ENCODE data around the gene MTG2.
A peak's percentile ranks its signal among the peaks of the same experiment; 100 is the strongest.
"Not testable (repeated sequence)": the region's sequence is repeated elsewhere in the genome, so short reads cannot be mapped to it uniquely, and the experiment has no call there.

The MTG2 gene

DNA sequence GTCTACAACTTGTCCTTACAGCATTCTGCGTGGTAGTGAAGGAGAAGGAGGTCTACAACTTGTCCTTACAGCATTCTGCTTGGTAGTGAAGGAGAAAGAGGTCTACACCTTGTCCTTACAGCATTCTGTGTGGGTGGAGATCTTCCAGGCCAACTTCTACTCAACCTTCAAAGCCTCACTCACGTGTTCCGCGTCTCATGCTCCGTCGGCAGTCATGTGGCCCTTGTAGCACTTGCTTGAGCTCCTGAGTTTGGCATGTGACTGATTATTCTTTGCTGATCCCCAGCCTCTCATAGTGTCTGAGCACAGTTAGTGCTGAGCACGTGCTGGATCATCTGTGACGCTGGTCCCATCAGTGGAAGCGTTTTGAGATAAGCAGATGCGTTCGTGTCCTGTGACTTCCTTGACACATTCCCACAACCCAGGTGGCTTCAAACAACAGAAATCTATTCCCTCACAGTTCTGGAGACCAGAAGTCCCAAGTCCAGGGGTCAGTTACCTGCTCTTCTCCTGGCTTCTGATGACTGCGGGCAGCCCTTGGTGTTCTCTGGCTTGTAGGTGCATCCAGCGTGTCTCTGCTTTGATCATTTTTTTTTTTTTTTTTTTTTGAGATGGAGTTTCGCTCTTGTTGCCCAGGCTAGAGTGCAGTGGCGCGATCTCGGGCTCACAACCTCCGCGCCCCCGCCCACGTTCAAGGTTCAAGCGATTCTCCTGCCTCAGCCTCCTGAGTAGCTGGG is 36.6 kb upstream of the MTG2 start:
- DNase-seq, result no peak

DNA sequence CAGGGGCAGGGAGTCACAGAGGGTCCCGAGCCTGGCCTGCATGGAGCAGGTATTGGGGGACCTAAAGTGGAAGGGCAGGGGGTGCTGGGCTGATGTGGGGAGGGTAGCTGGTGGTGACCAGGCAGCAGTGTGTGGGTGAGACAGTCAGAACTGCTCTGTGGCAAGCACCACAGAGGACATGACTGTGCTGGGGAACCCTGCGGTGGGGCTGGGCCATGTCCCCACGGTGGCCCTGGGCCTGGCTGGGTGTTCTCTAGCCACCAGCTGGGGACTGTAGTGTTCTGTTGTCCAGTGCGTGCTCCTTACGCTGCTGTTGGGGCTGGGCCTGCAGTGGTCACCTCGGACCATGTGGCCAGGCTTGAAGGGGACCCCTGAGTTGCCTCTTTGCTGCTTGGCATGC is 35.7 kb upstream of the MTG2 start:
- DNase-seq, result no peak

DNA sequence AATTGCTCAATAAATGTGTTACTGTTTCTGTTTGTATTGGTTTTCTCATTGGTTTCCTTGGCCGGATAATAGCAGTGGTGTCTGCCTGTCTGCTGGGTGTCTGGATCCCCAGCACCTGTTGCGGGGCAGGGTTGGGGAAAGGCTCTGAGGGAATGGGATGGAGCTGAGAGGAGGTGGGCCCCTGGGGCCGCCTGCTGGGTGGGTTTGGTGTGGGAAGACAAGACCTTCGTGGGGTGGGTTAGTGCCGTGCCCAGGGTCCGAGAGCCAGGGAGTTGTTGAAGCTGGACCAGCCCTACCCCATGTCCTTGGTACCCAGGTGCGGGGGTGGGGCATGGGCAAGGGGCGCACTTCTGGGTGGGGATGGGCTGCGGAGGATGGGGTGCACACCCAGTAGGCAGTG is 35.3 kb upstream of the MTG2 start:
- no peak for DNase-seq

DNA sequence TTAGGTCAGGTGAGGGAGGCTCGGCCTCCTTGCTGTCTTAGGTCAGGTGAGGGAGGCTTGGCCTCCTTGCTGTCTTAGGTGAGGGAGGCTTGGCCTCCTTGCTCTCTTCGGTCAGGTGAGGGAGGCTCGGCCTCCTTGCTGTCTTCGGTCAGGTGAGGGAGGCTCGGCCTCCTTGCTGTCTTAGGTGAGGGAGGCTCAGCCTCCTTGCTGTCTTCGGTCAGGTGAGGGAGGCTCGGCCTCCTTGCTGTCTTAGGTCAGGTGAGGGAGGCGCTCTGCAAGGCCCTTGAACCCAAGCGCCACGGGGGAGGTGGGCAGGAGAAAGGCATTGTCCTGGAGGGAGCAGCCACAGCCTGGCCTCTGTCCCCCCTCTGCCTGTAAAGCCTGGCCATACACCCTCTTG is 34.4 kb upstream of the MTG2 start:
- DNase-seq, result not testable (repeated sequence)

DNA sequence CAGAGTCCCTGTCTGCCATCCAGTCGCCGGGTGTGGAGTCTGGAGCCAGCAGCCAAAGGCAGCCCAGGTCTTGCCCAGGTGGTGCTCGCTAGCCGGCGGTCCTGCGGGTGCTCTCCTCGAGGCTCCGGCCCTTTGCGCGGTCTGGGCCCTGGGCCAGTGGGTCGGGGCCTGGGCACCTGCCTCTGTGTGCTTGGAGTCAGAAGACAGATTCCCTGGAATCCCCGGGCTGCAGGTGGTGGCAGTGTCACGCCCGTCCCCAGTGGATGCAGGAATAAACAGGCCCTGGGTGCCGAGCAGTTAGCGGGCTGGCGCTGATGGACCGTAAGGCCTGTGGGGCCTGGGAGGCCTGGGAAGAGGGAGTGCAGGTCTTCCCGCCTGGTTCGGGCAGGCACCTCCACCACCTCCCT is 33.9 kb upstream of the MTG2 start:
- DNase-seq, result no peak

DNA sequence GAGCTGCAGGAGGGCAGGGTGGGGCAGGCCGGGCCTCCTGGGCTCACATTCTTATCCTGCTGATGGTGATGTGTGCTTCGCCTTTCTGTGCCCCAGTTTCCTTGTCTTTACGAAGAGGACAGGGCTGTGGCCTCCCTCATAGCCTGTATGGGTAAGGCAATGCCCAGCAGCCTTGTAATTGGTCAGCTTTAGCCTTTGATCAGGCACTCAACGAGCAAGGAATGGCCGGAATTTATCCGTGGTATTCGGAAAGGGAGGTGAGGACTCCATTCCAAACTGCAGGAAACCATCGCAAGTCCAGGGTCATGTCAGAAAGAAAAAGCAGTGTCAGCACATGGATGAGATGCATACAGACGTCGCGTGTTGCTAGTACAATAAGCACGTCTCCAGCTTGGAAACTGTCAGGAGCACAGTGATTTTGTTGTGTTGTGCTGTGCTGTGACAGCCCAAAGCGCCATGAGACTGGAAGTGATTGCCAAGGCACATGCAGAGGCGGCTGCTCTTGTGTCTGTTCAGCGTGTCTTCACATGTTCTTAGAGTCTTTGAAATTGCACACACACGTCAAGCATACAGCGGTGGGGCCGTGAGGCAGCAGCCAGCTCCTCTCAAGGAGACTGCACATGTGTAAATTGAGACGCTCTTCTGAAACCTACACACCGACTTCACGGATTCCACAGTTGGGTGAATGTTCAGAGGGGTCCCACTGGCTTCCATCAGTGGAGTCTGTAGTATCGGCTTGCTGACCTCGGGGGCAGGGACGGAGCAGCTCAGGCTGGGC is 33.1 kb upstream of the MTG2 start:
- DNase-seq, result no peak

DNA sequence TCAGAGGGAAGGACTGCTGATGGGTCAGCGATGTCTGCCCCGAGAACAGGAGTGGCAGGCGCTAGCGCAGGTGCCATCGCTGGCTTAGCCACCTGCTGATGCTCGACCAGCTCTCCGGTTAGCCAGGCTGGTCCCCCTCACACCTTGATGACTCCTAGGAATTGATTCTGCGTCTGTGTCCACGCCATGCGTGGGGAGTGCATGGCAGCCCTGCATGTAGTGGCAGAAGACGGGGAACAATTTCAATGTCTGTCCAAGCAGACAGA is 32.6 kb upstream of the MTG2 start:
- no peak for DNase-seq

DNA sequence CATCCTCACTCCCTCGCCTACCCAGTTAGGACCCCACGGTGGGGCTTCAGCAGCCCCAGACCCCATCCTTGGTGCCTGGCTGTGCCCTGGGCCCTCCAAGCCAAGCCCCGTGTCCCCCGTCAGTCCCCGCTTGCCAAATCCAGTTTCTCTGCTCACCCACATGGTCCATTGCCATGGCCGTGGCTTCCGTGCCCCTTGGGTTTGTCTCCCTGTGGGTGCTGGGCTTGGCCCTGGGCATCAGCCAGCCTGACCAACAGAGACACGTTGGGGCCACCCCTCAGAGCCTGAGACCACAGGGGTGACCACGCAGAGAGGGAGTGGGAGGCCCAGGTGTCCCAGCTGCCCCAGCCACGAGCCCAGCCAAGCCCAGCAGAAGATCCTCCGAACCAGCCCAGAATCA is 31.6 kb upstream of the MTG2 start:
- no peak for DNase-seq

DNA sequence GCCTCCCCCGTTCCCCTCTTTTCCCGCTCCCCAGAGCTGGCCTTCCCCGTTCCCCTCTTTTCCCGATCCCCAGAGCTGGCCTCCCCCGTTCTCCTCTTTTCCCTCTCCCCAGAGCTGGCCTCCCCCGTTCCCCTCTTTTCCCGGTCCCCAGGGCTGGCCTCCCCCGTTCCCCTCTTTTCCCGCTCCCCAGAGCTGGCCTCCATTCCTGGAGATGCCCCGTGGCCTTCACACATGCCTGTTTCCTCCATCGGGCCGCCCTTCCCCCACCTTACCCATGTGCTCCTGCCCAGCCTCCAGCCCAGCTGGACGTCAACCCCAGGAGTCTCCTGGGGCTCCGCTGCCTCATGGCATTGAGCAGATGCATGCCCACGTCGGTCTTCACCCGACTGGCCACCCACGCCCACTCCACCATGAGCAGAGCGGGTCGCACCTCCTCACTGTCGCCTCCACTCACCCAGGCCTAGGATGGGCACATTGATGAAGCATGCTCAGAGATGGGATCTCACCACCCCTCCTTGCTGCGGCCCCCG is 30.9 kb upstream of the MTG2 start:
- DNase-seq, result no peak

DNA sequence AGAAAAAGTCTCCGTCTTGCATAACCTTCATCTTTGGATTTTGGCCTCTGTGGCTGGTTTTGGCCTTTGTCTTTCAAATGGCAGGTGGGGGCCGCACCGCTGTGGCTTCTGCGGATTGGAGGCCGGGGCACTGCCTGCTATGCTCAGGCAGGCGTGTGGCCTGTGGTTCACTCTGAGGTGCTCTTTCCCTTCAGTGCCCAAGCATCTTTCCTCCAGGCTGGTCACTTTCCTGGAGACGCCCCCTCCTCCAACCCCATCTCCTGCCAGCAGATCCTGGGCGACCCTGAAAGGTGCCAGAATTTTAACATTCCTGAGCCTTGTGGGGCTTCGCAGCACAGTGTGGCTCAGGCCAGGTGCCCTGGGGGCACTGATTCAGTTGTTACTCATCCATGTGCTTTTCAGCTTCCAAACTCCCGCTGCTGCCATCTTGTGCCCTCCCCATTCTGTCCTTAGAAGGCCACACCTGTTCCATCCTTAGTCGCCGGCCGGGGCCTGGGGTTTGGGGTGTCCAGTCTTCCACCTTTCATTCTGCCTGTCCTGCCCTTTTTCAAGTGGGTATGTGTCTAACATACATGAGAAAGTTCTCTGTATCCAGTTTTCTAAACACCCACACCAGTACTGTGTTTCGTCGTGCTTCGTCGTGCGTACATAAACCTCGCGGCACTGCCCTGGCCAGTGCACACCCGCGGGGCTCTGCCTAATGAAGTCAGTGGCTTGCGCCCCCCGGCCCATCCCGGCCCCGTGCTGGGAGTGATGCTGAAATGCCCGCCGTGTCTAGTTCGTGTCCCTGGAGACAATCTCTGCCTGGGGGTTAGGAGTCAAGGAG is 27.2 kb upstream of the MTG2 start:
- no peak for DNase-seq

DNA sequence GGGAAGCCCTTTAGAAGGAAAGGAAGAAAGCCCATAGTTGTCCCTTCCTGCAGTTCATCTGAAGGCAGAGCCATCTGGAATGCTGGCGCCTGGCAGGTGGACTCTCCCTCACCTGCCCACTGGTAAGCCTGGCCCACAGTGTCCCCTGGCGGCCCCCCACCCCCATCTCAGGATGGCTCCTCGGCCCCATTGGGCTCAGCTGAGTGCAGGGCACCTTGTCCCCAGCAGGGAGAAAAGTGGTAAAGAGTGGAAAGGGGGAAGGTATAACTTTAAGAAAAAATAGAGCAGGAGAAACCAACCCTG is 26.6 kb upstream of the MTG2 start:
- DNase-seq, result no peak

DNA sequence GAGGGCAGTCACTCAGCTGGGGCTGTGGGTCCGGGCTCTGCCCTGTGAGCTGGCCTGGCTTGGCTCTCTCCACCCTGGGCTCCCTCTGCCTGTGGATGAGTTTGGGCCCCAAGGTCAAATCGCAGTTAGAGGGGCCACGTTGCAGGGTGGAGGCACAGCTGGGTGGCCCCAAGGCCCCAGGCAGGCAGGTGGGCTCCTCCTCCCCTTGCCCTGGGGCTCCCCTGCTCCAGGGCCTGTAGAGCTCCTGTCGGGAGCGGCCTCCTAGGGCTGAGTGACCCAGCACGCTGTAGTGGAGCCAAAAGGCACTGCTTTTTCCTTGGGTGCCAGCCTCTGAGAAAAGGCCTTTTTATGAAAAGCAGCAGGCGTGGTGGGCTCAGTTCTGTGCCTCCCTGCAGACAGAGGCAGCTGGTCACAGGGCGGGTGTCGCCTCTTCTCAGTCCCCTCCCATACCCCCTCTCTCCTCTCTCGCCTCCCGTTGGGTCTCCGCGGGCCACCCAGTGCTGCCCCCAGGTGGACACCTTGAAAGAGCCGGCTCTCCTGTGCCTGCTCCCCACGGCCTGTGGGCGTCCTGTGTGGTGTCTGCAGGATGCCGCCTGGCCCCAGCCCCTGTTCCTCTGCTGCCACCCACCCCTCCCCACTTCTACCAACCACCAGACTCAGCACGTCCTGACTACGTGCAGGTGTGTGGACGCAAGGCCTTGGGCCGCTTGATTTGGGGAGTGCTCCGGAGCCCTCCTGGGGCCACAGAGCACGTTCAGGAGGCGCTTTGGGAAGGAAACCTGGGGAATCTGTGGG is 26.0 kb upstream of the MTG2 start:
- DNase-seq, result peak; percentile 74

DNA sequence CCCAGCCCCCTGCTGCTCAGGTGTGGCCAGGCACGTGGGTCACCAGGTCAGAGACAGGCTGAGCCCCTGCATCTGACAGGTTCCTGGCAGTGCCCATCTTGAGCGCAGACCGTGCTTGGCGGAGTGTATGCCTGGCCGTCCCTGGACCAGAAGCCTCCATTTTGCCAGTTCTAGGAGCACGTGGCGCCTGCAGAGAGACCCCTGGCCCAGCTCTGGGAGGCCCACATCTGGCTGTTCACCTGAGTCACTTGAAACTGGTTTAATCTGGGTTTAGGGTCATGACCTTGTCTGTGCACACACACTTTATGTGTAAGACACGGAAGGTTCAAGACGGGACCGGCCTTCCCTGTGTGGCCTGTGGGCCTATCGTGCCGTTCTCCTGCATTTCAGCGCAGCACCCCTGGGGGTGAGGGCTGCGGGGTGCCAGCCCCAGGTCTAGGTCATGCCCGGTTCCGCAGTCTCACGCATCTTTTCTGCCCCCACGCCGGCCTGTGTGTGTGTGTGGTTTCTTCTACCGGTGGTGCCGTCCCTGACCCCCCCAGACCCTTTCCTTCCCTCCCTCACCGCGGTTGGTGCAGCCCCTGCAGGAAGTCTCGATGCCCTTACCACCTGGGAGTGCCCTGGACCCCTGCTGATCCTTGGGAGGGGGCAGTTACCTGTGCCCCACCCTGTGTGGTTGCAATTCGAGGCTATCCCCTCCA is 25.3 kb upstream of the MTG2 start:
- no peak for DNase-seq

DNA sequence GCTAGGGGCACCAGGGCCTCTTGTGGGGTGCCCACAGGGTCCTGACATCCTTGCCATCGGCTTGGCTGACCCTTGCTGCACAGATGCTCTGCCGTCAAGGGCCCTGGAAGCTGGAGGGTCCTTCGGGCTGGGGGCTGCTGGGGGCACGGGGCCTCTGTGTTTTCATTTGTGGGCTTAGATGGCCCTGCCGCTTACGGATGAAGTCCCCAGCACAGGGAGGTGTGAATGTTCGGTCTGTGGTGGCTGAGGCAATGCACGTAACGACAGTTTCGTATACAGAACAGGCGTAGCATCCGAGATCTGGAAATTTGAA is 24.8 kb upstream of the MTG2 start:
- no peak for DNase-seq

DNA sequence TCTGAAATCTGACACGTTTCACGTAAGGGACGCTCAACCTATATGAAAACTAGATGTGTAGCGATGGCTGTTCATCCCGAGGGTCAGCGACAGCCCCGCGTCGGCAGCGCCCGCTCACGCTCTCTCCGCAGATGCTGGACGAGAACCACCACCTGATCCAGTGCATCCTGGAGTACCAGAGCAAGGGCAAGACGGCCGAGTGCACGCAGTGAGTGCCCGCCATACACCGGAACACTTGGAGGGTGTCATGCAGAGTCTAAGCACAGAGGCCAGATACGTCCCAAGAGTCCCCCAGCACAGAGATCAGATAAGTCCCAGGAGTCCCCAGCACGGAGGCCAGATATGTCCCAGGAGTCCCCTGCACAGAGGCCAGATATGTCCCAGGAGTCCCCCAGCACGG is 24.3 kb upstream of the MTG2 start:
- DNase-seq, result no peak

DNA sequence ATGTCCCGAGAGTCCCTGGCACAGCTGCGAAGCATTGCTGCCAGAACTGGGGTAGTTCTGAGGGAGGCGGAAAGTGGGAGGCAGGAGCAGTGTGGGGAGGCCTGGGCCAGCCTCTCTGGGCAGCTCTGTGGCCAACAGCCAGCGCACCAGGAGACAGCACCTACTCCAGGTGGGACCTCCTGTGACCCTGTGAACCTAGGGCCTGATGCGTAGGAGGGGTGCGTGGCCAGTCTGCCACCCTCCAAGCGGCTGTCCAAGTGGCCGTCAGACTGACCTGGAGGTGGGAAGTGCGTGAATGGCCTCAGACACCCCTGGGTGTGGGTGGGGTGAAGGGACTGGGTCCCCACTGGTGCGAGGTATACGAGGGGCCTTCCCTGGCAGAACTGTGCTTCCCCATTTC is 23.8 kb upstream of the MTG2 start:
- no peak for DNase-seq

DNA sequence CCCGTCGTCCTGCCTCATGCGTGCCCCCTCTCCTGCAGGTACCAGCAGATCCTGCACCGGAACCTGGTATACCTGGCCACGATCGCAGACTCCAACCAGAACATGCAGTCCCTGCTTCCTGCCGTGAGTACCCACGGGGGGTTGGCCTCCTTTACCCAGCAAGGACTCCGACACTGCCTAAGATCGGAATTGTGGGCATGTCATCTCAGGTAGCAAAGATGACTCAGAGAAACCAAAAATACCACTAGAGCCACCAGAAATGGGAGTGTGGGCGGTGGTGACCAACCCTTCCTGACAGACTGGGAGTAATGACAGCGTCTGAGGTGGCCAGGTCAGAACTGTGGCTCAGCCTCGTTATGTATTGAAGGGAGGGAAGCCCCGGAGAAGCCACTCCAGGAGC is 23.0 kb upstream of the MTG2 start:
- DNase-seq, result no peak

DNA sequence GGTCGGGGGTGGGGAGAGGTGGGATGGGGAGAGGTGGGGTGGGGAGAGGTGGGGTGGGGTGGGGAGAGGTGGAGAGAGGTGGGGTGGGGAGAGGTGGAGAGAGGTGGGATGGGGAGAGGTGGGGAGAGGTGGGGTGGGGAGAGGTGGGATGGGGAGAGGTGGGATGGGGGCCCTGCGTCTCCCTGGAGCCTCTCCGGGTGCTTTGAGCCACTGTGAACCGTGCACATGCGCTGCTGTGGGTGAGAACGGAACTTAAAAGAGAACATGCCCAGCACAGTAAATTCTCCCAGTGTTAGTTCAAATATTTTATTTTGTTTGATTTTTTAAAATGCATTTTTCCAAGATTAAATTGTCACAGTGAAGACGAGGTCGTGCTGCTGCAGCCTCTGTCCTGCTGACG is 22.6 kb upstream of the MTG2 start:
- no peak for DNase-seq

DNA sequence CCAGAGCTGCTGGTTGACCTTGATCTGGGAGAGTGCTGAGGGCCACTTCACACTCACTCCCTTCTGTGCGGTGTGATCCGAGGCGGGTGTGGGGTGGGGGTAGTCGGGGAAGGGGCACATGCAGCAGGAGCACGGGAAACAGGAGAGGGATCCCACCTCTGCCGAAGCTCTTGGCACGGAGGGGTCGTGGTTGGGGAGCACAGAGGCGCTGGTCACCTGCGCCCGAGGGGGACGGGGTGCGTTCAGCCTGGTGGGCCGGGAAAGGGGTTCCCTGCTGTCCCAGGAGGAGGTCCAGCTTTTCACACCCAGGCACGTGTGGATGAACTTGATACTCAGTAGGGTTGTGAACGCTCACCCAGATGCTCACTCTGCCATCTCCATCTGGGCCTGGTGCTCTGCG is 22.0 kb upstream of the MTG2 start:
- no peak for DNase-seq

DNA sequence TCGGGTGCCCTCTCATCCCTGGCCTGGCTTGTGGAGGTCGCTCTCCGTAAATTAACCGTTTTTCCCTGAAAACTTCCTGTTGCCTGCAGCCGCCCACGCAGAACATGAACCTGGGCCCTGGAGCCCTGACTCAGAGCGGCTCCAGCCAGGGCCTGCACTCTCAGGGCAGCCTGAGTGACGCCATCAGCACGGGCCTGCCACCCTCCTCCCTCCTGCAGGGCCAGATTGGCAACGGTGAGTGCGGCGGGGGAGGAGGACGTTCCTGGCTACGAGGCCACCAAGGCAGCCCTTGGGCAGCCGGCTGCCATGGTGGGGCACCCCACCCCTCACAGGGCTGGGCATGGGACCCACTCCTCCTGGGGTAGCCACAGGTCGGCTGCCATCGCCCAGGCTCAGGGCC is 21.5 kb upstream of the MTG2 start:
- DNase-seq, result no peak

DNA sequence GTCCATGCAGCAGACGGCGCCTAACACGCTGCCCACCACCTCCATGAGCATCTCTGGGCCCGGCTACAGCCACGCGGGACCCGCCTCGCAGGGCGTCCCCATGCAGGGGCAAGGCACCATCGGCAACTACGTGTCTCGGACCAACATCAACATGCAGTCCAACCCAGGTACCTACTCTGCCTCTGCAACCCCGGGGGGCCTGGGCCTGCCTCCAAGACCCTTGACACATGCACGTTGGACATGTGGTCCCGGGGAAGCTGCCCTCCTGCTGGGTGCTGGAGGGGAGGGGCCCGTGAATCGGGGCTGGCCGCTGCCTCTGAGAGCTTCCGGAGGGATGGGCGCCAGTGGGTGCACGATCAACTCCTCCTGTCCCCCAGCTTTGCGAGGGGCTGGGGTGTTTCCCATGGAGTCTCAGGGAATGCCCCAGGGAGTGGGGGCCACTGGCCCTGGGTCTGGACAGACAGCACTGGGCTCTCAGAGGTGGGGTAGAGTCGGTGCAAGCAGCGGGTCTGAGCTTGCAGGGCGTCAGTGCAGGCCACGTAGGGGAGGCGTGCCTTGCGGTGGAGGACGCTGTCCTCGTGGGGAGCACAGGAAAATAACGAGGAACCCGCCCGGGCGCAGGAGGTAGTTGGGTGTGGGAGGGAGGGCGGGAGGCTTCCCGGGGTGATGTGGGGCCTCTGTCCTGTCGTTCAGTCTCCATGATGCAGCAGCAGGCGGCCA is 19.9 kb upstream of the MTG2 start:
- DNase-seq, result no peak

DNA sequence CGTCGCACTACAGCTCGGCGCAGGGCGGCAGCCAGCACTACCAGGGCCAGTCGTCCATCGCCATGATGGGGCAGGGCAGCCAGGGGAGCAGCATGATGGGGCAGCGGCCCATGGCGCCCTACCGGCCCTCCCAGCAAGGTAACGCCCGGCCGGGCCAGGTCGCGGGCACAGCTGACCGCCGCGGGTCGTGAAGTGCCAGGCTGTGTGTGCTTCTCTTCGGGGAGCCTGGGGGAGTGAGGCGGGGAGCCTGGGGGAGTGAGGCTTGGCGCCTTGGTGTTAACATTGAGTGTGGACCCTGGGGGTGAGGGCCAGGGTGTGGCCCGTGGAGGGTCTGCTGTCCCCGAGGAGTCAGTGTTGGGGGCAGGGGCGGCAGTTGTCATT is 19.4 kb upstream of the MTG2 start:
- no peak for DNase-seq

Data from CD4-positive, alpha-beta T cell treated with Interferon gamma for 1 hour (primary cell).